ENCODE measurements around the gene AKAP6.

DNA sequence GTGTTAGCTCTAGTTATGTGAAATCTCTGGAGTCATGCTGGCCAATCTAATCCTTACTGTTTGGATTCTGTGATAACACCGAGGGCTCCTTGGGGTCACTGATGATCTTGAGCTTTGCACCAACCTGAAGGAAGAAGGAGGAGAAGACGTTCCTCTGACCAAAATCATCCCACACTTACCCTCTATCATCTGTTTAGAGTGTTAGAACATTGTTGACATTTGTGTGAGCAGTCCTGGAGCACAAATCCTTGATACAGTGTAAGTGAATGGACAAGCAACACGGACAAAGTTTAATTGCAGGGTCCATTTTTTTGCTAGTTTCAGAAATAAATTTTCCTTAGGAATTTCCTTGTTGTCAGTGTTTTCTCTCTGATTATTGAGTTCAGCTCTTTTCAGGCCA, 181.7 kb downstream of the AKAP6 start:
- TF ChIP-seq FOS (IDR thresholded peaks at IDR 0.05; ENCODE audit: borderline replicate concordance, extremely low read depth, insufficient read length): no peak
- no peak for TF ChIP-seq BHLHE40 (IDR thresholded peaks at IDR 0.05; ENCODE audit: borderline replicate concordance in 1 of 2, low read depth in 2 of 2, low read length in 1 of 2)
- no peak for TF ChIP-seq POLR2AphosphoS5 (IDR thresholded peaks at IDR 0.05; ENCODE audit: low read length)
- TF ChIP-seq, protein P1, sequence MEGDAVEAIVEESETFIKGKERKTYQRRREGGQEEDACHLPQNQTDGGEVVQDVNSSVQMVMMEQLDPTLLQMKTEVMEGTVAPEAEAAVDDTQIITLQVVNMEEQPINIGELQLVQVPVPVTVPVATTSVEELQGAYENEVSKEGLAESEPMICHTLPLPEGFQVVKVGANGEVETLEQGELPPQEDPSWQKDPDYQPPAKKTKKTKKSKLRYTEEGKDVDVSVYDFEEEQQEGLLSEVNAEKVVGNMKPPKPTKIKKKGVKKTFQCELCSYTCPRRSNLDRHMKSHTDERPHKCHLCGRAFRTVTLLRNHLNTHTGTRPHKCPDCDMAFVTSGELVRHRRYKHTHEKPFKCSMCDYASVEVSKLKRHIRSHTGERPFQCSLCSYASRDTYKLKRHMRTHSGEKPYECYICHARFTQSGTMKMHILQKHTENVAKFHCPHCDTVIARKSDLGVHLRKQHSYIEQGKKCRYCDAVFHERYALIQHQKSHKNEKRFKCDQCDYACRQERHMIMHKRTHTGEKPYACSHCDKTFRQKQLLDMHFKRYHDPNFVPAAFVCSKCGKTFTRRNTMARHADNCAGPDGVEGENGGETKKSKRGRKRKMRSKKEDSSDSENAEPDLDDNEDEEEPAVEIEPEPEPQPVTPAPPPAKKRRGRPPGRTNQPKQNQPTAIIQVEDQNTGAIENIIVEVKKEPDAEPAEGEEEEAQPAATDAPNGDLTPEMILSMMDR (IDR thresholded peaks at IDR 0.05 in 2 of 3, conservative IDR thresholded peaks at IDR 0.05 in 1 of 3; ENCODE audit: control insufficient read depth in 2 of 3, extremely low read depth in 1 of 3, insufficient read depth in 1 of 3, low read depth in 3 of 3, low read length in 3 of 3): no peak
- TF ChIP-seq SREBF2 (IDR thresholded peaks at IDR 0.05; ENCODE audit: low read length): no peak
- TF ChIP-seq, protein P2, sequence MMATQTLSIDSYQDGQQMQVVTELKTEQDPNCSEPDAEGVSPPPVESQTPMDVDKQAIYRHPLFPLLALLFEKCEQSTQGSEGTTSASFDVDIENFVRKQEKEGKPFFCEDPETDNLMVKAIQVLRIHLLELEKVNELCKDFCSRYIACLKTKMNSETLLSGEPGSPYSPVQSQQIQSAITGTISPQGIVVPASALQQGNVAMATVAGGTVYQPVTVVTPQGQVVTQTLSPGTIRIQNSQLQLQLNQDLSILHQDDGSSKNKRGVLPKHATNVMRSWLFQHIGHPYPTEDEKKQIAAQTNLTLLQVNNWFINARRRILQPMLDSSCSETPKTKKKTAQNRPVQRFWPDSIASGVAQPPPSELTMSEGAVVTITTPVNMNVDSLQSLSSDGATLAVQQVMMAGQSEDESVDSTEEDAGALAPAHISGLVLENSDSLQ (IDR thresholded peaks at IDR 0.05): no peak
- TF ChIP-seq SMC3 (IDR thresholded peaks at IDR 0.05; ENCODE audit: borderline replicate concordance, low read length): no peak
- no peak for TF ChIP-seq RFX5 (IDR thresholded peaks at IDR 0.05; ENCODE audit: low read depth, low read length)
- TF ChIP-seq, protein P3, sequence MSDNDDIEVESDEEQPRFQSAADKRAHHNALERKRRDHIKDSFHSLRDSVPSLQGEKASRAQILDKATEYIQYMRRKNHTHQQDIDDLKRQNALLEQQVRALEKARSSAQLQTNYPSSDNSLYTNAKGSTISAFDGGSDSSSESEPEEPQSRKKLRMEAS (IDR thresholded peaks at IDR 0.05; ENCODE audit: low read depth, low read length): no peak
